IMR-90 (cell line): ENCODE results near the gene FUT7. TPM values are rescaled to one million over a fixed set of nuclear protein-coding genes. Genes with fewer than 3 reads are reported as not detected.

Source experiments
- ATAC-seq: fragments of 200-7000 bp; cut with Tn5 transposase; 2 replicates; pipeline ENCODE4 v1.9.1; 2020; ENCODE audit warnings: low read depth, mild to moderate bottlenecking, moderate library complexity
- BruUV-seq: library from RNA; stranded (reverse); fragments of 400-500 nt; replicated peaks from 2 replicates; lab custom pipeline; 2021; lab: Mats Ljungman, UMichigan
- CTCF ChIA-PET: fragments of 300-600 bp; formaldehyde crosslinking; extraction: SDS; loops from one replicate; lab custom pipeline; 2021; ENCODE audit warnings: antibody characterized with exemption; lab: Yijun Ruan, JAX
- POLR2A ChIA-PET: fragments of 300-600 bp; sonication (Branson Sonifier 250); formaldehyde crosslinking; loops from one replicate; lab custom pipeline; 2022; ENCODE audit warnings: antibody characterized with exemption; ENCODE audit not compliant: unreplicated experiment; lab: Charles Lee
- DNase-seq: peaks from one replicate; pipeline ENCODE4 v3.0.0; 2013
- H2AFZ ChIP-seq: replicated peaks from 2 replicates; pipeline ENCODE3; 2013; ENCODE audit warnings: low read length, mild to moderate bottlenecking; ENCODE audit not compliant: poor library complexity
- H2AK5ac ChIP-seq: 2 replicates; pipeline ENCODE4 v1.6.1; 2013; ENCODE audit warnings: low read depth, low read length, inconsistent platforms
- H2AK9ac ChIP-seq: replicated peaks from 2 replicates; pipeline ENCODE3; 2013; ENCODE audit warnings: mild to moderate bottlenecking, low read depth, low read length, moderate library complexity; ENCODE audit not compliant: poor library complexity
- H2BK120ac ChIP-seq: 2 replicates; pipeline ENCODE4 v1.6.1; 2013; ENCODE audit warnings: low read depth, low read length, inconsistent platforms
- H2BK15ac ChIP-seq: 3 replicates; pipeline ENCODE4 v1.6.1; 2013; ENCODE audit warnings: low read depth, low read length, inconsistent platforms
- H2BK20ac ChIP-seq: 2 replicates; pipeline ENCODE4 v1.6.1; 2013; ENCODE audit warnings: low read depth, mild to moderate bottlenecking, inconsistent platforms, low read length, moderate library complexity
- H2BK5ac ChIP-seq: 2 replicates; pipeline ENCODE4 v1.6.1; 2013; ENCODE audit warnings: mild to moderate bottlenecking, low read depth, low read length, inconsistent platforms; ENCODE audit not compliant: poor library complexity, severe bottlenecking
- H3K14ac ChIP-seq: replicated peaks from 2 replicates; pipeline ENCODE4 v1.6.1; 2013; ENCODE audit warnings: low read depth, low read length, inconsistent platforms
- H3K18ac ChIP-seq: 2 replicates; pipeline ENCODE4 v1.6.1; 2013; ENCODE audit warnings: low read depth, low read length, control low read depth
- H3K23ac ChIP-seq: 2 replicates; pipeline ENCODE4 v1.6.1; 2013; ENCODE audit warnings: low read depth, low read length, inconsistent platforms
- H3K27ac ChIP-seq: 2 replicates; pipeline ENCODE4 v1.5.1; 2013; ENCODE audit warnings: mild to moderate bottlenecking, control low read depth, low read length; ENCODE audit not compliant: insufficient read depth
- H3K27me3 ChIP-seq: 2 replicates; pipeline ENCODE4 v1.6.1; 2013; ENCODE audit warnings: low read length; ENCODE audit not compliant: control insufficient read depth, insufficient read depth
- H3K36me3 ChIP-seq: 2 replicates; pipeline ENCODE4 v1.6.1; 2013; ENCODE audit warnings: low read length, mixed read lengths; ENCODE audit not compliant: control insufficient read depth, insufficient read depth
- H3K4ac ChIP-seq: 2 replicates; pipeline ENCODE4 v1.6.1; 2013; ENCODE audit warnings: low read depth, low read length, inconsistent platforms
- H3K4me1 ChIP-seq: 2 replicates; pipeline ENCODE4 v1.6.1; 2013; ENCODE audit warnings: low read length, mixed read lengths; ENCODE audit not compliant: control insufficient read depth, insufficient read depth
- H3K4me2 ChIP-seq: 2 replicates; pipeline ENCODE4 v1.6.1; 2013; ENCODE audit warnings: low read depth, mild to moderate bottlenecking, control low read depth, low read length, moderate library complexity
- H3K4me3 ChIP-seq: 2 replicates; pipeline ENCODE4 v1.5.1; 2013; ENCODE audit warnings: low read depth, mild to moderate bottlenecking, control low read depth, low read length, moderate library complexity; ENCODE audit not compliant: insufficient read depth
- H3K56ac ChIP-seq: 2 replicates; pipeline ENCODE4 v1.6.1; 2013; ENCODE audit warnings: low read length, inconsistent platforms; ENCODE audit not compliant: insufficient read depth; ENCODE audit errors: extremely low read depth
- H3K79me1 ChIP-seq, 2 experiments: 2 replicates each; pipeline ENCODE4 v1.6.1; 2013; ENCODE audit warnings: low read length in 2 of 2, inconsistent platforms in 1 of 2, low read depth in 1 of 2
- H3K9ac ChIP-seq: 2 replicates; pipeline ENCODE4 v1.6.1; 2013; ENCODE audit warnings: low read depth, low read length, control low read depth
- H3K9me1 ChIP-seq: 2 replicates; pipeline ENCODE4 v1.6.1; 2013; ENCODE audit warnings: low read length, inconsistent platforms; ENCODE audit not compliant: insufficient read depth
- H3K9me3 ChIP-seq: 2 replicates; pipeline ENCODE4 v1.6.1; 2013; ENCODE audit warnings: low read length; ENCODE audit not compliant: control insufficient read depth, insufficient read depth
- H4K20me1 ChIP-seq: 2 replicates; pipeline ENCODE4 v1.6.1; 2013; ENCODE audit warnings: low read length, inconsistent platforms; ENCODE audit not compliant: insufficient read depth
- H4K5ac ChIP-seq: 2 replicates; pipeline ENCODE4 v1.6.1; 2013; ENCODE audit warnings: mild to moderate bottlenecking, low read depth, low read length, control low read depth
- H4K8ac ChIP-seq, 2 experiments: 2 replicates each; pipeline ENCODE4 v1.6.1; 2013; ENCODE audit warnings: low read depth in 2 of 2, low read length in 2 of 2, control low read depth in 1 of 2, inconsistent platforms in 1 of 2
- H4K91ac ChIP-seq: 2 replicates; pipeline ENCODE4 v1.6.1; 2013; ENCODE audit warnings: low read depth, low read length, inconsistent platforms; ENCODE audit not compliant: insufficient read depth
- BHLHE40 ChIP-seq: fragments of 150-350 bp; IDR thresholded peaks from 2 replicates; pipeline ENCODE4 v1.6.1; 2016; ENCODE audit warnings: mild to moderate bottlenecking, low read depth, low read length
- CTCF ChIP-seq: conservative IDR thresholded peaks from 2 replicates; pipeline ENCODE4 v1.5.1; 2012; ENCODE audit warnings: mild to moderate bottlenecking, low read depth, low read length, improper control_type of control experiment
- ELK1 ChIP-seq: fragments of 150-350 bp; IDR thresholded peaks from 2 replicates; pipeline ENCODE4 v1.6.1; 2016; ENCODE audit warnings: low read depth, mild to moderate bottlenecking, low read length, moderate library complexity, borderline replicate concordance
- FOS ChIP-seq: fragments of 150-350 bp; IDR thresholded peaks from 2 replicates; pipeline ENCODE4 v1.6.1; 2016; ENCODE audit warnings: low read depth, low read length
- RCOR1 ChIP-seq: IDR thresholded peaks from 2 replicates; pipeline ENCODE4 v1.6.1; 2012; ENCODE audit warnings: mild to moderate bottlenecking, low read length, improper control_type of control experiment; ENCODE audit not compliant: insufficient replicate concordance
- WGBS, 2 experiments: methylation state at CpG; one replicate each; pipeline versions ENCODE4 v1.1.5 to v1.1.7; 2013; ENCODE audit warnings: missing lambda C conversion rate in 2 of 2; ENCODE audit not compliant: insufficient read length in 1 of 2; ENCODE audit errors: extremely low coverage in 2 of 2; 5-methylcytosine and 5-hydroxymethylcytosine counted together
- dilution Hi-C: fragments of 300-500 bp; cut with HindIII; formaldehyde crosslinking; loops from one replicate; pipeline ENCODE4 v1.14.3; 2018; ENCODE audit warnings: low sequenced_read_pairs; ENCODE audit not compliant: unreplicated experiment
- in situ Hi-C: fragments of 300-500 bp; cut with MboI; formaldehyde crosslinking; loops from 3 replicates; pipeline ENCODE4 v1.14.3; 2019; ENCODE audit warnings: low sequenced_read_pairs, inconsistent platforms, mixed read lengths
- intact Hi-C: fragments of 100-400 bp; cut with micrococcal nuclease; formaldehyde crosslinking; loops from 2 replicates; pipeline ENCODE4 v1.10.0; 2022
- polyA plus RNA-seq, 3 experiments: library from polyadenylated mRNA; depleted of rRNA; stranded (reverse); fragments of >200 nt; gene quantifications; 2 replicates each; pipeline ENCODE4 v1.2.3, GENCODE V29; 2012; ENCODE audit warnings: low replicate concordance in 1 of 3
- total RNA-seq: library from RNA; depleted of rRNA; stranded (reverse); fragments of >200 nt; gene quantifications from 2 replicates; pipeline ENCODE4 v1.2.3, GENCODE V29; 2012

The FUT7 gene
- total and polyA plus RNA-seq, 2 of the 4 experiments (the other 2 are of a cell fraction): not detected

- TF ChIP-seq FOS: no peak
Observed at GRCh38 chr9:137009938-137010732, 21.8 kb downstream of the FUT7 start (continued).

- dilution Hi-C loops: no loop called here
- no peak overlapping the region for H4K5ac ChIP-seq
- H3K4ac ChIP-seq: no peak overlapping the region
- no peak overlapping the region for H3K23ac ChIP-seq
- in situ Hi-C loops: no loop called here
- H2AFZ ChIP-seq: no peak overlapping the region
- H2BK5ac ChIP-seq: no peak overlapping the region
- no peak overlapping the region for H2AK5ac ChIP-seq
- H3K9me3 ChIP-seq: no peaks in the 10 kb centered on the region
- ATAC-seq (no peak), DNase-seq (no peak)
- H4K8ac ChIP-seq: no peak overlapping the region
- POLR2A ChIA-PET: no interaction called here
- H4K20me1 ChIP-seq: peaks cover 8% of the 10 kb centered on the region
- no peak overlapping the region for H3K9ac ChIP-seq
- H2BK120ac ChIP-seq: no peak overlapping the region
- H2AK9ac ChIP-seq: no peak overlapping the region
- H2BK15ac ChIP-seq: no peak overlapping the region
- intact Hi-C loops: no loop called here
- H3K79me1 ChIP-seq: no peaks in the 10 kb centered on the region
- H3K4me2 ChIP-seq: no peak overlapping the region
- no TSS peak for BruUV-seq
- peaks cover 11% of the 10 kb centered on the region for H3K4me1 ChIP-seq
- no peak overlapping the region for H4K91ac ChIP-seq
- no peak overlapping the region for H2BK20ac ChIP-seq
- H3K9me1 ChIP-seq: peaks cover 5% of the 10 kb centered on the region; the same call in 1 of the 2 replicates
- no peak overlapping the region for H3K14ac ChIP-seq
- H3K27me3 ChIP-seq: no peaks in the 10 kb centered on the region
- H3K36me3 ChIP-seq: peaks cover 23% of the 10 kb centered on the region
- H3K27ac ChIP-seq: no peak overlapping the region
- H3K56ac ChIP-seq: no peak overlapping the region
- no peak overlapping the region for H3K18ac ChIP-seq
- H3K4me3 ChIP-seq: no peak overlapping the region
- 100% methylated on average over 4 of the region's 18 CpGs; no CpG with 5 or more reads in 1 of the 2 experiments for WGBS, 2 experiments
- TF ChIP-seq RCOR1 (no peak), CTCF (no peak), ELK1 (no peak), BHLHE40 (no peak)
- CTCF ChIA-PET: no interaction called here
Observed at GRCh38 chr9:137009217-137009616, 22.7 kb downstream of the FUT7 start.
